Measurements from ENCODE around the gene PRKAR1B. TPM values are rescaled to one million over a fixed set of nuclear protein-coding genes. Genes with fewer than 3 reads are reported as not detected.
"Not testable (repeated sequence)": the region's sequence is repeated elsewhere in the genome, so short reads cannot be mapped to it uniquely, and the experiment has no call there.

Gene PRKAR1B
- total and polyA plus RNA-seq, 2 donors = 13.7 to 15.4 TPM

GRCh38 chr7:754531-755412 lies 27.7 kb upstream of the PRKAR1B start:
- Histone ChIP-seq H3K36me3 (ENCODE audit: control insufficient read depth in 2 of 2, insufficient read depth in 2 of 2, low read length in 1 of 2) (peaks cover 28 to 40% of the 10 kb centered on the region in 2 donors), H3K4me1 (ENCODE audit: control insufficient read depth in 2 of 2, insufficient read depth in 2 of 2, low read length in 2 of 2) (no peaks in the 10 kb centered on the region), H3K27me3 (ENCODE audit: control insufficient read depth in 2 of 2, insufficient read depth in 1 of 2, low read length in 1 of 2) (no peaks in the 10 kb centered on the region), H3K4me3 (ENCODE audit: low read length in 2 of 2) (no peak overlapping the region), H3K27ac (ENCODE audit: low read depth in 1 of 2, low read length in 1 of 2) (no peak overlapping the region), H3K9me3 (ENCODE audit: control insufficient read depth in 2 of 2, insufficient read depth in 1 of 2, low read length in 1 of 2) (no peaks in the 10 kb centered on the region)
- DNase-seq (ENCODE audit: low read depth in 6 of 9, low spot score in 9 of 9) = no peak
- 93% methylated on average over 49 of the region's 49 CpGs for WGBS

- DNase-seq (ENCODE audit: low read depth in 6 of 9, low spot score in 9 of 9) = no peak
Measured at GRCh38 chr7:753190-753589, 26.1 kb upstream of the PRKAR1B start.

GRCh38 chr7:752256-752655 lies 25.2 kb upstream of the PRKAR1B start:
- H3K27me3 ChIP-seq (ENCODE audit: control insufficient read depth in 2 of 2, insufficient read depth in 1 of 2, low read length in 1 of 2); H3K9me3 ChIP-seq (ENCODE audit: control insufficient read depth in 2 of 2, insufficient read depth in 1 of 2, low read length in 1 of 2); DNase-seq (ENCODE audit: low read depth in 6 of 9, low spot score in 9 of 9); H3K27ac ChIP-seq (ENCODE audit: low read depth in 1 of 2, low read length in 1 of 2); H3K4me3 ChIP-seq (ENCODE audit: low read length in 2 of 2); H3K4me1 ChIP-seq (ENCODE audit: control insufficient read depth in 2 of 2, insufficient read depth in 2 of 2, low read length in 2 of 2): not testable (repeated sequence)
- WGBS = 91% methylated on average over 33 of the region's 33 CpGs
- peaks cover 18 to 32% of the 10 kb centered on the region in 2 donors for H3K36me3 ChIP-seq (ENCODE audit: control insufficient read depth in 2 of 2, insufficient read depth in 2 of 2, low read length in 1 of 2)

More at GRCh38 chr7:753190-753589, 26.1 kb upstream of the PRKAR1B start:
- Histone ChIP-seq H3K4me1 (ENCODE audit: control insufficient read depth in 2 of 2, insufficient read depth in 2 of 2, low read length in 2 of 2) (peaks cover 0 to 3% of the 10 kb centered on the region in 2 donors), H3K36me3 (ENCODE audit: control insufficient read depth in 2 of 2, insufficient read depth in 2 of 2, low read length in 1 of 2) (peaks cover 27 to 40% of the 10 kb centered on the region in 2 donors), H3K27ac (ENCODE audit: low read depth in 1 of 2, low read length in 1 of 2) (no peak overlapping the region), H3K4me3 (ENCODE audit: low read length in 2 of 2) (no peak overlapping the region), H3K27me3 (ENCODE audit: control insufficient read depth in 2 of 2, insufficient read depth in 1 of 2, low read length in 1 of 2) (no peaks in the 10 kb centered on the region), H3K9me3 (ENCODE audit: control insufficient read depth in 2 of 2, insufficient read depth in 1 of 2, low read length in 1 of 2) (no peaks in the 10 kb centered on the region)
- WGBS = 98% methylated on average over 17 of the region's 17 CpGs

- H3K36me3 ChIP-seq (ENCODE audit: control insufficient read depth in 2 of 2, insufficient read depth in 2 of 2, low read length in 1 of 2) = peaks cover 14 to 30% of the 10 kb centered on the region in 2 donors
Measured at GRCh38 chr7:751826-752225, 24.7 kb upstream of the PRKAR1B start.

GRCh38 chr7:750111-750905 lies 23.2 kb upstream of the PRKAR1B start:
- H3K27me3 ChIP-seq (ENCODE audit: control insufficient read depth in 2 of 2, insufficient read depth in 1 of 2, low read length in 1 of 2) = no peaks in the 10 kb centered on the region
- H3K36me3 ChIP-seq (ENCODE audit: control insufficient read depth in 2 of 2, insufficient read depth in 2 of 2, low read length in 1 of 2) = peaks cover 9 to 33% of the 10 kb centered on the region in 2 donors
- peaks cover 0 to 3% of the 10 kb centered on the region in 2 donors for H3K4me1 ChIP-seq (ENCODE audit: control insufficient read depth in 2 of 2, insufficient read depth in 2 of 2, low read length in 2 of 2)
- H3K27ac ChIP-seq (ENCODE audit: low read depth in 1 of 2, low read length in 1 of 2) = peak overlapping the region in 1 of 2 donors; percentile 5
- DNase-seq (ENCODE audit: low read depth in 6 of 9, low spot score in 9 of 9) = no peak
- WGBS = 97% methylated on average over 26 of the region's 26 CpGs
- no peak overlapping the region for H3K4me3 ChIP-seq (ENCODE audit: low read length in 2 of 2)
- no peaks in the 10 kb centered on the region for H3K9me3 ChIP-seq (ENCODE audit: control insufficient read depth in 2 of 2, insufficient read depth in 1 of 2, low read length in 1 of 2)

More at GRCh38 chr7:751826-752225, 24.7 kb upstream of the PRKAR1B start:
- H3K27ac ChIP-seq (ENCODE audit: low read depth in 1 of 2, low read length in 1 of 2) = no peak overlapping the region
- no peak overlapping the region for H3K4me3 ChIP-seq (ENCODE audit: low read length in 2 of 2)
- no peaks in the 10 kb centered on the region for H3K27me3 ChIP-seq (ENCODE audit: control insufficient read depth in 2 of 2, insufficient read depth in 1 of 2, low read length in 1 of 2)
- no peak for DNase-seq (ENCODE audit: low read depth in 6 of 9, low spot score in 9 of 9)
- 91% methylated on average over 15 of the region's 15 CpGs for WGBS
- no peaks in the 10 kb centered on the region for H3K9me3 ChIP-seq (ENCODE audit: control insufficient read depth in 2 of 2, insufficient read depth in 1 of 2, low read length in 1 of 2)
- H3K4me1 ChIP-seq (ENCODE audit: control insufficient read depth in 2 of 2, insufficient read depth in 2 of 2, low read length in 2 of 2) = peaks cover 0 to 3% of the 10 kb centered on the region in 2 donors

GRCh38 chr7:749140-749551 lies 22.1 kb upstream of the PRKAR1B start:
- WGBS = 93% methylated on average over 14 of the region's 14 CpGs
- Histone ChIP-seq H3K9me3 (ENCODE audit: control insufficient read depth in 2 of 2, insufficient read depth in 1 of 2, low read length in 1 of 2) (no peaks in the 10 kb centered on the region), H3K27me3 (ENCODE audit: control insufficient read depth in 2 of 2, insufficient read depth in 1 of 2, low read length in 1 of 2) (no peaks in the 10 kb centered on the region), H3K4me1 (ENCODE audit: control insufficient read depth in 2 of 2, insufficient read depth in 2 of 2, low read length in 2 of 2) (peaks cover 0 to 3% of the 10 kb centered on the region in 2 donors), H3K36me3 (ENCODE audit: control insufficient read depth in 2 of 2, insufficient read depth in 2 of 2, low read length in 1 of 2) (peaks cover 6 to 25% of the 10 kb centered on the region in 2 donors), H3K27ac (ENCODE audit: low read depth in 1 of 2, low read length in 1 of 2) (no peak overlapping the region), H3K4me3 (ENCODE audit: low read length in 2 of 2) (no peak overlapping the region)
- no peak for DNase-seq (ENCODE audit: low read depth in 6 of 9, low spot score in 9 of 9)

GRCh38 chr7:748446-748845 lies 21.4 kb upstream of the PRKAR1B start:
- no peak overlapping the region for H3K4me3 ChIP-seq (ENCODE audit: low read length in 2 of 2)
- DNase-seq (ENCODE audit: low read depth in 6 of 9, low spot score in 9 of 9) = no peak
- H3K27ac ChIP-seq (ENCODE audit: low read depth in 1 of 2, low read length in 1 of 2) = no peak overlapping the region
- H3K27me3 ChIP-seq (ENCODE audit: control insufficient read depth in 2 of 2, insufficient read depth in 1 of 2, low read length in 1 of 2) = no peaks in the 10 kb centered on the region
- no peaks in the 10 kb centered on the region for H3K9me3 ChIP-seq (ENCODE audit: control insufficient read depth in 2 of 2, insufficient read depth in 1 of 2, low read length in 1 of 2)
- peaks cover 6 to 25% of the 10 kb centered on the region in 2 donors for H3K36me3 ChIP-seq (ENCODE audit: control insufficient read depth in 2 of 2, insufficient read depth in 2 of 2, low read length in 1 of 2)
- H3K4me1 ChIP-seq (ENCODE audit: control insufficient read depth in 2 of 2, insufficient read depth in 2 of 2, low read length in 2 of 2) = peaks cover 0 to 3% of the 10 kb centered on the region in 2 donors
- 98% methylated on average over 15 of the region's 15 CpGs for WGBS

GRCh38 chr7:747186-747585 lies 20.1 kb upstream of the PRKAR1B start:
- no peaks in the 10 kb centered on the region for H3K9me3 ChIP-seq (ENCODE audit: control insufficient read depth in 2 of 2, insufficient read depth in 1 of 2, low read length in 1 of 2)
- WGBS = 89% methylated on average over 12 of the region's 12 CpGs
- H3K4me3 ChIP-seq (ENCODE audit: low read length in 2 of 2) = no peak overlapping the region
- no peak for DNase-seq (ENCODE audit: low read depth in 6 of 9, low spot score in 9 of 9)
- H3K27ac ChIP-seq (ENCODE audit: low read depth in 1 of 2, low read length in 1 of 2) = no peak overlapping the region
- peaks cover 7 to 22% of the 10 kb centered on the region in 2 donors for H3K36me3 ChIP-seq (ENCODE audit: control insufficient read depth in 2 of 2, insufficient read depth in 2 of 2, low read length in 1 of 2)
- no peaks in the 10 kb centered on the region for H3K27me3 ChIP-seq (ENCODE audit: control insufficient read depth in 2 of 2, insufficient read depth in 1 of 2, low read length in 1 of 2)
- peaks cover 0 to 3% of the 10 kb centered on the region in 2 donors for H3K4me1 ChIP-seq (ENCODE audit: control insufficient read depth in 2 of 2, insufficient read depth in 2 of 2, low read length in 2 of 2)
